Measurements from ENCODE around the gene CRADD. TPM values are rescaled to one million over a fixed set of nuclear protein-coding genes. Genes with fewer than 3 reads are reported as not detected.

CRADD gene
- total RNA-seq, 4 donors from 2014 or later: 27.7 to 61.0 (median 34.2) TPM

GRCh38 chr12:93827179-93827578 lies 150.0 kb downstream of the CRADD start:
- no peak for TF ChIP-seq CTCF (IDR thresholded peaks at IDR 0.05)
- ATAC-seq (ENCODE audit: low FRiP score) (no peak), DNase-seq (ENCODE audit: low spot score) (no peak)

- TF ChIP-seq CTCF (IDR thresholded peaks at IDR 0.05): no peak
- ATAC-seq (ENCODE audit: low FRiP score) (no peak), DNase-seq (ENCODE audit: low spot score) (no peak)
These were observed 150.5 kb downstream of the CRADD start for GRCh38 chr12:93827669-93828068.

GRCh38 chr12:93829016-93829415 lies 151.8 kb downstream of the CRADD start:
- DNase-seq (ENCODE audit: low spot score): no peak
- no peak for ATAC-seq (ENCODE audit: low FRiP score)
- TF ChIP-seq CTCF (IDR thresholded peaks at IDR 0.05): no peak

- TF ChIP-seq CTCF (IDR thresholded peaks at IDR 0.05): no peak
- ATAC-seq (ENCODE audit: low FRiP score): no peak
These were observed 154.2 kb downstream of the CRADD start for GRCh38 chr12:93831374-93831773.

GRCh38 chr12:93832131-93832530 lies 155.0 kb downstream of the CRADD start:
- DNase-seq (ENCODE audit: low spot score): no peak
- no peak for ATAC-seq (ENCODE audit: low FRiP score)
- TF ChIP-seq CTCF (IDR thresholded peaks at IDR 0.05): no peak

More at GRCh38 chr12:93831374-93831773, 154.2 kb downstream of the CRADD start:
- DNase-seq (ENCODE audit: low spot score): no peak

- no peak for TF ChIP-seq CTCF (IDR thresholded peaks at IDR 0.05)
- DNase-seq (ENCODE audit: low spot score): no peak
- ATAC-seq (ENCODE audit: low FRiP score): no peak
These were observed 156.8 kb downstream of the CRADD start for GRCh38 chr12:93833946-93834345.

GRCh38 chr12:93836620-93837260 lies 159.6 kb downstream of the CRADD start:
- no peak for TF ChIP-seq CTCF (IDR thresholded peaks at IDR 0.05)
- ATAC-seq (ENCODE audit: low FRiP score): no peak
- no peak for DNase-seq (ENCODE audit: low spot score)
